ENCODE measurements around the gene IPO13.

IPO13 gene

DNA sequence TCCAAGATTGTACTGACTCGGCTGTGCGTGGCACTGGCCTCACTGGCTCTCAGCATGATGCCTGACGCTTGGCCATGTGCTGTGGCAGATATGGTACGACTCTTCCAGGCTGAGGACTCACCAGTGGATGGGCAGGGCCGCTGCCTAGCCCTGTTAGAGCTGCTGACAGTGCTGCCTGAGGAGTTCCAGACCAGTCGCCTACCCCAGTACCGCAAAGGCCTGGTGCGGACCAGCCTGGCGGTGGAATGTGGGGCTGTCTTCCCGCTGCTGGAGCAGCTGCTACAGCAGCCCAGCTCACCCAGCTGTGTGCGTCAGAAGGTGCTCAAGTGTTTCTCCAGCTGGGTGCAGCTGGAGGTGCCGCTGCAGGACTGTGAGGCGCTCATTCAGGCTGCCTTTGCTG lies 2.9 kb downstream of the IPO13 start:
- DNase-seq: no peak
- Histone ChIP-seq H3K36me3 (peaks cover 14% of the 10 kb centered on the region), H3K9me3 (ENCODE audit: severe bottlenecking) (no peaks in the 10 kb centered on the region), H3K27me3 (ENCODE audit: insufficient read depth, low read depth, severe bottlenecking) (no peaks in the 10 kb centered on the region), H3K4me3 (ENCODE audit: low read depth, low read length) (no peak overlapping the region), H3K27ac (no peak overlapping the region; the same call in 1 of the 2 replicates)
- TF ChIP-seq, protein P1, sequence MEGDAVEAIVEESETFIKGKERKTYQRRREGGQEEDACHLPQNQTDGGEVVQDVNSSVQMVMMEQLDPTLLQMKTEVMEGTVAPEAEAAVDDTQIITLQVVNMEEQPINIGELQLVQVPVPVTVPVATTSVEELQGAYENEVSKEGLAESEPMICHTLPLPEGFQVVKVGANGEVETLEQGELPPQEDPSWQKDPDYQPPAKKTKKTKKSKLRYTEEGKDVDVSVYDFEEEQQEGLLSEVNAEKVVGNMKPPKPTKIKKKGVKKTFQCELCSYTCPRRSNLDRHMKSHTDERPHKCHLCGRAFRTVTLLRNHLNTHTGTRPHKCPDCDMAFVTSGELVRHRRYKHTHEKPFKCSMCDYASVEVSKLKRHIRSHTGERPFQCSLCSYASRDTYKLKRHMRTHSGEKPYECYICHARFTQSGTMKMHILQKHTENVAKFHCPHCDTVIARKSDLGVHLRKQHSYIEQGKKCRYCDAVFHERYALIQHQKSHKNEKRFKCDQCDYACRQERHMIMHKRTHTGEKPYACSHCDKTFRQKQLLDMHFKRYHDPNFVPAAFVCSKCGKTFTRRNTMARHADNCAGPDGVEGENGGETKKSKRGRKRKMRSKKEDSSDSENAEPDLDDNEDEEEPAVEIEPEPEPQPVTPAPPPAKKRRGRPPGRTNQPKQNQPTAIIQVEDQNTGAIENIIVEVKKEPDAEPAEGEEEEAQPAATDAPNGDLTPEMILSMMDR (IDR thresholded peaks at IDR 0.05; ENCODE audit: low read depth, low read length): no peak

DNA sequence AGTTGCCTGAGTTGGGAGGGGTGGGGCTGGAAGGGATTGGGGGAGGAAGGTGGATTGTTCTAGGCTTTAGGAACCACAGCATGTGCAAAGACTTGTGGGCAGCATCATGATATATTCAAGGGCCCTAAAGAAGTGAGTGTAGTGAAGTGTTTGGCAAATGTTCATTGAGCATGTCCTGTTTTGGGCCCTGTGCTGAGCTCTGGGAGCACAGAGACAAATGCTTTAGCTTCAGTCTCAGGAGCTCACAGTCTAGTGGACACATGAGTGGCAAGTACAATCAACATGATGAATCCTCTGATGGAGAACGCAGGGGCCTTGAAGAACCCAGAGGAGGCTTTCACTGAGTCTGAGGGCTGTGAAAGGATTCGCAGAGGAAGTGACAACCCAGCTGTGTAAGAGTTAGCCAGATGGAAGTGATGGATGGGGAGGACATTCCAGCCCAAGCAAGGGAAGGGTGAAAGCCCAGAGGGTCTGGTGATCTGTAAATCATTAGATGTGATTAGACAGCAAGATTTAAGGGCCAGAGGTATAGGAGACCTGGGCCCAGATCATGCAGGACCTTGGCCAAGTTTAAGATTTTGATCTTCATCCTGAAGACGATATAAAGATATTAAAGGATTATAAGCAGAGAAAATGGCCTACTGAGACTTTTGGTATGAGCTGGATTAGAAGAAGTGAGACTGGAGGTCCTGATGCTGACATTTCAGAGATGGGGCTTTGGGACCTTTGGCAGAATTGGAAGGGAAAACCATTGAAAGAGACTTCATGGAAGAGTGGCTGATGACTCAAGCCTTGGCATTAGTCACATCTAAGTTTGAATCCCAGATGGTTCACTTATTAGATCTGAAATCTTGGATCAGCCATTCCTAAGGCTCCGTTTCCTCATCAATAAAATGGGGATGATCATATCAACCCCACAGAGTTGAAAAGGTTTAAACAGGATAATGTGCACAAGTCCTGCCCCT lies 4.6 kb downstream of the IPO13 start:
- DNase-seq: no peak
- Histone ChIP-seq H3K9me3 (ENCODE audit: severe bottlenecking) (no peaks in the 10 kb centered on the region), H3K36me3 (peaks cover 19% of the 10 kb centered on the region), H3K27ac (peak overlapping the region; percentile 56), H3K4me3 (ENCODE audit: low read depth, low read length) (no peak overlapping the region), H3K27me3 (ENCODE audit: insufficient read depth, low read depth, severe bottlenecking) (no peaks in the 10 kb centered on the region)
- TF ChIP-seq, protein P1 (IDR thresholded peaks at IDR 0.05; ENCODE audit: low read depth, low read length): no peak

DNA sequence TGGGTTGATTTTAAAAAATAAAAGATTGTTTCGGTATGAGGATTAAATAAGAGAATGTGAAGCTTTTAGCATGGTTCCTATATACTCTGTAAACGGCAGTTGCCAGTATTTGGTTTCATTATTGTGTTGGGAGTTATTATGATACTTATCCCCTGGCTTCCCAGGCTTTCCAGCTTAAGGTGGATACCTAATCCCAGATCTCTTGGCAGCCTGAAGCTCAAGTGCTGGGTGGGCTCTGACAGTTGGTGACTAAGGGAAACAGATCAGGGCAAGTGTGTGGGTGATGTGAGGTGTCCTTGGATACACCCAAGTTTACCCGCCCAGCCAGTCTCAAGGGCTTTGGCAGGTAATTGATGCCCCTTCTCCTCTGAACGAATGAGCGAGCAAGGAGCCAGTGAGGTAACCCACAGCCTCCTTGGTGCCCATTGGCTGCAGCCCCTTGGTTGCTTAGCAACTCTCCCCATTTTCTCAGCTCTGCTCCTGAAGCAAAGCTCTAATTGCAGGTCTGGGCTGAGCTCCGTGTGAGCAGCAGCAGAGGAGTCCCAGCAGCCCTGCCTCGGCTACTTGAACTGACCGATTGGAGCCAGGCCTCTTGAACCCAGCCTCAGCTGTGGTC lies 6.1 kb downstream of the IPO13 start:
- DNase-seq: peak; percentile 97
- H3K27ac ChIP-seq: peak overlapping the region; percentile 79
- TF ChIP-seq, protein P1 (IDR thresholded peaks at IDR 0.05; ENCODE audit: low read depth, low read length): no peak
- H3K4me3 ChIP-seq (ENCODE audit: low read depth, low read length): peak overlapping the region; percentile 29
- H3K27me3 ChIP-seq (ENCODE audit: insufficient read depth, low read depth, severe bottlenecking): no peaks in the 10 kb centered on the region
- no peaks in the 10 kb centered on the region for H3K9me3 ChIP-seq (ENCODE audit: severe bottlenecking)
- H3K36me3 ChIP-seq: peaks cover 34% of the 10 kb centered on the region

DNA sequence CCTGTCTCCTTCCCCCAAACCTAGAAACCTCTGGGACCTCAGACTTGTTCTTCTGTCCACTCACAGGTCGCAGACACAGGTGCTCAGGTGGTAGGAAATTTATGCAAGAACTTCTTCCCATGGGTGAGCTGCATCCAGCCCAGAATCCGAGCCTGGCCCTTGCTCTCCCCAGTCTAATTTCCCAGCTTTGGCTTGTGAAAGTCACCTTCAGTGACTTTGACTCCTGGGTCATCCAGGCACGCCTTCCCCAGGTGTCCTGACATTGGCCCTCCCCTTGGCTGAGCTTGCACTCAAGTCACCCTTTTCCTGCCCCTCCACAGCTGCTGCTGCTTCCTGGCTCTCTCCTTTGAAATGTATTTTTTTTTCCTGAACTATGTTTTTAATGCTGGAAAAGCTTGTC lies 6.6 kb downstream of the IPO13 start:
- Histone ChIP-seq H3K4me3 (ENCODE audit: low read depth, low read length) (peak overlapping the region; percentile 29), H3K27me3 (ENCODE audit: insufficient read depth, low read depth, severe bottlenecking) (no peaks in the 10 kb centered on the region), H3K27ac (peak overlapping the region; percentile 79), H3K9me3 (ENCODE audit: severe bottlenecking) (no peaks in the 10 kb centered on the region), H3K36me3 (peaks cover 39% of the 10 kb centered on the region)
- peak; percentile 38 for DNase-seq
- TF ChIP-seq, protein P1 (IDR thresholded peaks at IDR 0.05; ENCODE audit: low read depth, low read length): no peak

DNA sequence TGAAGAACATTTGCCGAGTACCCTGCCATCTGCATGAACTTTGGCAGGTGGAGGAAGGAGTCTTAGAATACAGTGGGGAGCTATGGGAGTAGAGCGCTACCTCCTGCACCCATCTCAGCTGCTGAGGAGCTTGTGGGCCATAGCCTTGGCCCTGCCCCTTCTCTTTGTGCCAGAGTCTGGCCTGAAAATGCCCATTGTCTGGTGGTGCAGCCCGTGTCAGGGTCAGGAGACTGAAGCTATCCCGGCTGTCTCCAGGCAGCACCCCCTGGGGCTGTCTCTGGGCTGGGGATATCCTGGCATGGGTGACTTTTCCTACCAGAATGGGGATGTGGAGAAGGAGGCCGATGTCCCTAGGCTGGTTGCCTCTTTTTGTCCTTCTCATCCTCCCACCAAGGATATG lies 7.3 kb downstream of the IPO13 start:
- TF ChIP-seq, protein P1 (IDR thresholded peaks at IDR 0.05; ENCODE audit: low read depth, low read length): no peak
- no peak overlapping the region for H3K4me3 ChIP-seq (ENCODE audit: low read depth, low read length)
- H3K27ac ChIP-seq: peak overlapping the region; percentile 79
- no peaks in the 10 kb centered on the region for H3K27me3 ChIP-seq (ENCODE audit: insufficient read depth, low read depth, severe bottlenecking)
- H3K36me3 ChIP-seq: peaks cover 46% of the 10 kb centered on the region
- H3K9me3 ChIP-seq (ENCODE audit: severe bottlenecking): no peaks in the 10 kb centered on the region
- no peak for DNase-seq
